H9 (cell line): Measurements from ENCODE around the gene TMPRSS9. TPM values are rescaled to one million over a fixed set of nuclear protein-coding genes. Genes with fewer than 3 reads are reported as not detected.

Experiments used
- DNase-seq: peaks from one replicate; pipeline ENCODE4 v3.0.0-alpha.2; 2017
- H2AFZ ChIP-seq: one replicate; pipeline ENCODE4 v1.6.1; 2013; ENCODE audit warnings: mild to moderate bottlenecking, low read length, control low read depth, moderate library complexity
- H2AK5ac ChIP-seq: 2 replicates; pipeline ENCODE4 v1.6.1; 2013; ENCODE audit warnings: low read length, control low read depth, mixed read lengths; ENCODE audit not compliant: insufficient read length
- H2BK120ac ChIP-seq: one replicate; pipeline ENCODE4 v1.6.1; 2013; ENCODE audit warnings: low read depth, mild to moderate bottlenecking, low read length, control low read depth, inconsistent platforms; ENCODE audit not compliant: poor library complexity, severe bottlenecking
- H2BK12ac ChIP-seq: 2 replicates; pipeline ENCODE4 v1.6.1; 2013; ENCODE audit warnings: low read length, control low read depth, mixed read lengths, low read depth; ENCODE audit not compliant: insufficient read length
- H2BK15ac ChIP-seq: 2 replicates; pipeline ENCODE4 v1.6.1; 2013; ENCODE audit warnings: low read depth, low read length, control low read depth
- H2BK20ac ChIP-seq: one replicate; pipeline ENCODE4 v1.6.1; 2013; ENCODE audit warnings: low read depth, mild to moderate bottlenecking, low read length, control low read depth, inconsistent platforms; ENCODE audit not compliant: poor library complexity, severe bottlenecking
- H2BK5ac ChIP-seq: 2 replicates; pipeline ENCODE4 v1.6.1; 2013; ENCODE audit warnings: low read length, control low read depth, mixed read lengths; ENCODE audit not compliant: insufficient read length
- H3K14ac ChIP-seq: 2 replicates; pipeline ENCODE4 v1.6.1; 2013; ENCODE audit warnings: low read length, control low read depth; ENCODE audit not compliant: insufficient read depth
- H3K18ac ChIP-seq: 2 replicates; pipeline ENCODE4 v1.6.1; 2013; ENCODE audit warnings: low read depth, mild to moderate bottlenecking, mixed read lengths, low read length, control low read depth; ENCODE audit not compliant: insufficient read length
- H3K23ac ChIP-seq: 2 replicates; pipeline ENCODE4 v1.6.1; 2013; ENCODE audit warnings: low read length, control low read depth, mixed read lengths, low read depth; ENCODE audit not compliant: insufficient read length
- H3K23me2 ChIP-seq: 2 replicates; pipeline ENCODE4 v1.6.1; 2013; ENCODE audit warnings: low read depth, mild to moderate bottlenecking, mixed read lengths, low read length, control low read depth; ENCODE audit not compliant: insufficient read length, poor library complexity, severe bottlenecking
- H3K27ac ChIP-seq: 2 replicates; pipeline ENCODE4 v1.5.1; 2013; ENCODE audit warnings: low read length, control low read depth, mixed read lengths, low read depth; ENCODE audit not compliant: insufficient read length
- H3K27me3 ChIP-seq: 2 replicates; pipeline ENCODE4 v1.6.1; 2013; ENCODE audit warnings: low read length, control low read depth, inconsistent platforms; ENCODE audit not compliant: insufficient read depth
- H3K4ac ChIP-seq: 2 replicates; pipeline ENCODE4 v1.6.1; 2013; ENCODE audit warnings: low read depth, mild to moderate bottlenecking, control low read depth, inconsistent platforms, low read length, moderate library complexity
- H3K4me1 ChIP-seq: 2 replicates; pipeline ENCODE4 v1.6.1; 2013; ENCODE audit warnings: low read length, control low read depth, inconsistent platforms; ENCODE audit not compliant: insufficient read depth
- H3K4me2 ChIP-seq: 2 replicates; pipeline ENCODE4 v1.6.1; 2013; ENCODE audit warnings: low read length, control low read depth, mixed read lengths; ENCODE audit not compliant: insufficient read length, insufficient read depth
- H3K56ac ChIP-seq: 2 replicates; pipeline ENCODE4 v1.6.1; 2013; ENCODE audit warnings: low read depth, mild to moderate bottlenecking, mixed read lengths, low read length, control low read depth; ENCODE audit not compliant: insufficient read length
- H3K79me1 ChIP-seq: 2 replicates; pipeline ENCODE4 v1.6.1; 2013; ENCODE audit warnings: low read depth, mild to moderate bottlenecking, moderate library complexity, low read length, control low read depth, inconsistent platforms; ENCODE audit not compliant: insufficient read depth, poor library complexity, severe bottlenecking
- H3K79me2 ChIP-seq: 2 replicates; pipeline ENCODE4 v1.6.1; 2013; ENCODE audit warnings: low read length, control low read depth, inconsistent platforms; ENCODE audit not compliant: insufficient read depth
- H3K9ac ChIP-seq: 2 replicates; pipeline ENCODE4 v1.6.1; 2013; ENCODE audit warnings: low read length, control low read depth, mixed read lengths; ENCODE audit not compliant: insufficient read length; ENCODE audit errors: extremely low read depth
- H3K9me3 ChIP-seq: one replicate; pipeline ENCODE4 v1.6.1; 2013; ENCODE audit warnings: low read depth, low read length, inconsistent platforms; ENCODE audit not compliant: control insufficient read depth
- H3T11ph ChIP-seq: one replicate; pipeline ENCODE4 v1.6.1; 2013; ENCODE audit warnings: mild to moderate bottlenecking, low read length, control low read depth, inconsistent platforms
- H4K20me1 ChIP-seq: one replicate; pipeline ENCODE4 v1.6.1; 2013; ENCODE audit not compliant: control insufficient read depth, insufficient read length, insufficient read depth
- H4K5ac ChIP-seq: 2 replicates; pipeline ENCODE4 v1.6.1; 2013; ENCODE audit warnings: low read depth, mild to moderate bottlenecking, mixed read lengths, low read length, control low read depth; ENCODE audit not compliant: insufficient read length
- H4K8ac ChIP-seq: replicated peaks from 2 replicates; pipeline ENCODE4 v1.6.1; 2013; ENCODE audit warnings: low read length, control low read depth, mixed read lengths, low read depth; ENCODE audit not compliant: insufficient read length
- H4K91ac ChIP-seq: 2 replicates; pipeline ENCODE4 v1.6.1; 2013; ENCODE audit warnings: low read depth, mild to moderate bottlenecking, moderate library complexity, mixed read lengths, low read length, control low read depth; ENCODE audit not compliant: insufficient read length
- H3K27ac Mint-ChIP-seq, 3 experiments: 2 replicates in 2 of 3; 3 replicates in 1 of 3; pipeline ENCODE4 v1.8.0; 2020 to 2021; ENCODE audit warnings: mixed read lengths in 3 of 3, mild to moderate bottlenecking in 1 of 3, moderate library complexity in 1 of 3
- H3K27me3 Mint-ChIP-seq: 2 replicates; pipeline ENCODE4 v1.8.0; 2021; ENCODE audit warnings: low read depth, mild to moderate bottlenecking, moderate library complexity, mixed read lengths
- H3K36me3 Mint-ChIP-seq, 3 experiments: 2 replicates in 2 of 3; 3 replicates in 1 of 3; pipeline ENCODE4 v1.8.0; 2020 to 2021; ENCODE audit warnings: low read depth in 3 of 3, mixed read lengths in 3 of 3; ENCODE audit not compliant: insufficient read depth in 1 of 3
- H3K4me1 Mint-ChIP-seq, 2 experiments: 2 replicates each; pipeline ENCODE4 v1.8.0; 2020; ENCODE audit warnings: mixed read lengths in 2 of 2
- H3K4me3 Mint-ChIP-seq, 2 experiments: 2 replicates in 1 of 2; 3 replicates in 1 of 2; pipeline ENCODE4 v1.8.0; 2020 to 2021; ENCODE audit warnings: mild to moderate bottlenecking in 2 of 2, mixed read lengths in 2 of 2, moderate library complexity in 1 of 2
- H3K9me3 Mint-ChIP-seq, 2 experiments: 2 replicates in 1 of 2; 3 replicates in 1 of 2; pipeline ENCODE4 v1.8.0; 2020; ENCODE audit warnings: mild to moderate bottlenecking in 2 of 2, mixed read lengths in 2 of 2, moderate library complexity in 1 of 2
- WGBS: extraction: QIAGEN DNeasy Blood & Tissue Kit; methylation state at CpG from one replicate; pipeline ENCODE4 v1.1.7; 2013; ENCODE audit warnings: missing lambda C conversion rate, low lambda C conversion rate, mixed read lengths; ENCODE audit not compliant: insufficient read length; ENCODE audit errors: extremely low coverage; 5-methylcytosine and 5-hydroxymethylcytosine counted together
- total RNA-seq: library from RNA; stranded (reverse); gene quantifications from 2 replicates; pipeline ENCODE4 v1.2.1, GENCODE V29; 2021
- TF ChIP-seq, protein P1 (sequence below): fragments of 200-600 bp; sonication (generic); conservative IDR thresholded peaks from 3 replicates; pipeline ENCODE4 v1.8.0; 2021; ENCODE audit warnings: antibody characterized with exemption, mild to moderate bottlenecking

TMPRSS9 gene
- total RNA-seq, 1 experiment from 2014 or later, result 0.24 TPM

GRCh38 chr19:2440515-2440914, 80.5 kb downstream of the TMPRSS9 start:
- Histone ChIP-seq H3K4me2 (no peak overlapping the region), H3K27me3 (no peaks in the 10 kb centered on the region), H3K23me2 (no peaks in the 10 kb centered on the region), H2BK20ac (no peak overlapping the region), H3K18ac (no peak overlapping the region), H2AFZ (no peak overlapping the region), H4K5ac (no peak overlapping the region), H3K27ac (no peak overlapping the region), H2AK5ac (no peak overlapping the region), H3K79me1 (no peaks in the 10 kb centered on the region), H2BK5ac (no peak overlapping the region), H3K56ac (no peak overlapping the region), H3K14ac (no peak overlapping the region), H4K91ac (no peak overlapping the region), H3K4ac (no peak overlapping the region), H3K23ac (no peak overlapping the region), H2BK15ac (no peak overlapping the region), H3K4me1 (no peaks in the 10 kb centered on the region), H4K8ac (no peak overlapping the region), H4K20me1 (no peaks in the 10 kb centered on the region), H2BK12ac (no peak overlapping the region), H2BK120ac (no peak overlapping the region), H3K9me3 (no peaks in the 10 kb centered on the region), H3K79me2 (peaks cover 1% of the 10 kb centered on the region; the same call in 1 of the 2 replicates), H3K9ac (no peak overlapping the region), H3T11ph (no peak overlapping the region)
- Mint-ChIP-seq H3K27me3 (no peaks in the 10 kb centered on the region; the same call in 1 of the 2 replicates), H3K9me3 (no peaks in the 10 kb centered on the region; a peak in 1 of 5 replicates), H3K36me3 (peaks cover 21 to 48% (median 44%) of the 10 kb centered on the region in 3 experiments; a peak in 6 of 7 replicates), H3K4me3 (peak overlapping the region in 1 of 2 experiments; percentile 2; a peak in 1 of 5 replicates), H3K4me1 (no peaks in the 10 kb centered on the region), H3K27ac (no peak overlapping the region; a peak in 1 of 7 replicates)
- TF ChIP-seq, protein P1, sequence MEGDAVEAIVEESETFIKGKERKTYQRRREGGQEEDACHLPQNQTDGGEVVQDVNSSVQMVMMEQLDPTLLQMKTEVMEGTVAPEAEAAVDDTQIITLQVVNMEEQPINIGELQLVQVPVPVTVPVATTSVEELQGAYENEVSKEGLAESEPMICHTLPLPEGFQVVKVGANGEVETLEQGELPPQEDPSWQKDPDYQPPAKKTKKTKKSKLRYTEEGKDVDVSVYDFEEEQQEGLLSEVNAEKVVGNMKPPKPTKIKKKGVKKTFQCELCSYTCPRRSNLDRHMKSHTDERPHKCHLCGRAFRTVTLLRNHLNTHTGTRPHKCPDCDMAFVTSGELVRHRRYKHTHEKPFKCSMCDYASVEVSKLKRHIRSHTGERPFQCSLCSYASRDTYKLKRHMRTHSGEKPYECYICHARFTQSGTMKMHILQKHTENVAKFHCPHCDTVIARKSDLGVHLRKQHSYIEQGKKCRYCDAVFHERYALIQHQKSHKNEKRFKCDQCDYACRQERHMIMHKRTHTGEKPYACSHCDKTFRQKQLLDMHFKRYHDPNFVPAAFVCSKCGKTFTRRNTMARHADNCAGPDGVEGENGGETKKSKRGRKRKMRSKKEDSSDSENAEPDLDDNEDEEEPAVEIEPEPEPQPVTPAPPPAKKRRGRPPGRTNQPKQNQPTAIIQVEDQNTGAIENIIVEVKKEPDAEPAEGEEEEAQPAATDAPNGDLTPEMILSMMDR, result no peak
- 100% methylated on average over 1 of the region's 1 CpG for WGBS
- no peak for DNase-seq
